ENCODE results near the gene NHP2. TPM values are rescaled to one million over a fixed set of nuclear protein-coding genes. Genes with fewer than 3 reads are reported as not detected.

The NHP2 gene
- polyA plus RNA-seq, 3 donors, result 68.9 to 139 (median 108) TPM

DNA sequence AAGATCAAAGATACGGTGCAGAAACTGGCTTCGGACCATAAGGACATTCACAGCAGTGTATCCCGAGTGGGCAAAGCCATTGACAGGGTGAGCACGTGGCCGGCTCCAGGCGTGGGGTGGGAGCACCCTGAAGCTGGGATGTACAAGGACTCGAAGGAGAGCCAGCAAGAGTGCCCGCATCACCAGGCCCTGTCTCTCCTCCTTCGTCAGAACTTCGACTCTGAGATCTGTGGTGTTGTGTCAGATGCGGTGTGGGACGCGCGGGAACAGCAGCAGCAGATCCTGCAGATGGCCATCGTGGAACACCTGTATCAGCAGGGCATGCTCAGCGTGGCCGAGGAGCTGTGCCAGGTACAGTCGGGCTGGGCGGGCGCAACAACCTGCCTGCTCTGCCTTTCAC lies 11.0 kb downstream of the NHP2 start:
- Mint-ChIP-seq H3K9me3 (no peaks in the 10 kb centered on the region), H3K27ac (peak overlapping the region in 2 of 7 donors; percentile 26 to 48), H3K36me3 (peaks cover 78 to 95% of the 10 kb centered on the region in 2 donors), H3K4me1 (no peaks in the 10 kb centered on the region), H3K4me3 (no peak overlapping the region), H3K27me3 (ENCODE audit: low read depth in 3 of 3) (no peaks in the 10 kb centered on the region)
- no peak overlapping the region for H3K27ac ChIP-seq (ENCODE audit: low read depth in 1 of 2, low read length in 2 of 2)
- peaks cover 14% of the 10 kb centered on the region for H4K20me1 ChIP-seq (ENCODE audit: insufficient read depth, low read length)
- no peak overlapping the region for H3K9ac ChIP-seq (ENCODE audit: insufficient read depth, low read length, poor library complexity, severe bottlenecking)
- intact Hi-C loops (cut with micrococcal nuclease), result no loop called here
- DNase-seq, result no peak
- 98% methylated on average over 20 of the region's 20 CpGs for WGBS (ENCODE audit: insufficient coverage)
- no peaks in the 10 kb centered on the region for H3K4me1 ChIP-seq (ENCODE audit: control insufficient read depth in 1 of 2, insufficient read depth in 2 of 2, low read length in 2 of 2)
- TF ChIP-seq, protein P1, sequence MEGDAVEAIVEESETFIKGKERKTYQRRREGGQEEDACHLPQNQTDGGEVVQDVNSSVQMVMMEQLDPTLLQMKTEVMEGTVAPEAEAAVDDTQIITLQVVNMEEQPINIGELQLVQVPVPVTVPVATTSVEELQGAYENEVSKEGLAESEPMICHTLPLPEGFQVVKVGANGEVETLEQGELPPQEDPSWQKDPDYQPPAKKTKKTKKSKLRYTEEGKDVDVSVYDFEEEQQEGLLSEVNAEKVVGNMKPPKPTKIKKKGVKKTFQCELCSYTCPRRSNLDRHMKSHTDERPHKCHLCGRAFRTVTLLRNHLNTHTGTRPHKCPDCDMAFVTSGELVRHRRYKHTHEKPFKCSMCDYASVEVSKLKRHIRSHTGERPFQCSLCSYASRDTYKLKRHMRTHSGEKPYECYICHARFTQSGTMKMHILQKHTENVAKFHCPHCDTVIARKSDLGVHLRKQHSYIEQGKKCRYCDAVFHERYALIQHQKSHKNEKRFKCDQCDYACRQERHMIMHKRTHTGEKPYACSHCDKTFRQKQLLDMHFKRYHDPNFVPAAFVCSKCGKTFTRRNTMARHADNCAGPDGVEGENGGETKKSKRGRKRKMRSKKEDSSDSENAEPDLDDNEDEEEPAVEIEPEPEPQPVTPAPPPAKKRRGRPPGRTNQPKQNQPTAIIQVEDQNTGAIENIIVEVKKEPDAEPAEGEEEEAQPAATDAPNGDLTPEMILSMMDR (IDR thresholded peaks at IDR 0.05), result no peak
- H3K27me3 ChIP-seq (ENCODE audit: control insufficient read depth in 2 of 2, insufficient read depth in 2 of 2, low read length in 2 of 2), result no peaks in the 10 kb centered on the region
- H3K4me3 ChIP-seq (replicated peaks in 1 of 3; ENCODE audit: low read depth in 2 of 3, low read length in 3 of 3), result no peak overlapping the region
- H3K79me2 ChIP-seq (ENCODE audit: insufficient read depth, low read length), result no peaks in the 10 kb centered on the region
- no peak overlapping the region for H2AFZ ChIP-seq (ENCODE audit: insufficient read depth, low read depth, low read length, poor library complexity, severe bottlenecking)
- peaks cover 59 to 98% of the 10 kb centered on the region in 2 donors for H3K36me3 ChIP-seq (replicated peaks in 1 of 2; ENCODE audit: control insufficient read depth in 1 of 2, insufficient read depth in 2 of 2, low read length in 2 of 2)
- no peaks in the 10 kb centered on the region for H3K9me3 ChIP-seq (replicated peaks in 1 of 2; ENCODE audit: control insufficient read depth in 1 of 2, insufficient read depth in 1 of 2, low read length in 2 of 2)
- no peak overlapping the region for H3K4me2 ChIP-seq (replicated peaks; ENCODE audit: extremely low read depth, low read length, poor library complexity, severe bottlenecking)

DNA sequence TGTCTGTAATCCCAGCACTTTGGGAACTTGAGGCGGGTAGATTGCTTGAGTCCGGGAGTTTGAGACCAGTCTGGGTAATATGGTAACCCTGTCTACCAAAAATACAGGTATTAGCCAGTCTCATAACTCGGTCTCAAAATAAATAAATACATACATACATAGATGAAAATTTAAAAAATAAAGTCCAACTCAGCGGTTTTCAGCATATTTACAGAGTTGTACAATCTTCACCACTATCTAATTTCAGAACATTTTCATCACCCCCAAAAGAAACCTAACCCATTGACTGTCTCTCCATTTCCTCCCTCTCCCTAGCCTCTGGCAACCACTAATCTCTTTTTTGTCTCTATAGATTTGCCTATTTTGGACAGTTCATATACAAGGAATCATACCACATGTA lies 12.1 kb downstream of the NHP2 start:
- H3K36me3 ChIP-seq (replicated peaks in 1 of 2; ENCODE audit: control insufficient read depth in 1 of 2, insufficient read depth in 2 of 2, low read length in 2 of 2), result peaks cover 50 to 97% of the 10 kb centered on the region in 2 donors
- no peaks in the 10 kb centered on the region for H3K27me3 ChIP-seq (ENCODE audit: control insufficient read depth in 2 of 2, insufficient read depth in 2 of 2, low read length in 2 of 2)
- Mint-ChIP-seq H3K27ac (no peak overlapping the region), H3K9me3 (no peaks in the 10 kb centered on the region), H3K36me3 (peaks cover 73 to 90% of the 10 kb centered on the region in 2 donors), H3K4me3 (no peak overlapping the region), H3K4me1 (no peaks in the 10 kb centered on the region), H3K27me3 (ENCODE audit: low read depth in 3 of 3) (no peaks in the 10 kb centered on the region)
- H2AFZ ChIP-seq (ENCODE audit: insufficient read depth, low read depth, low read length, poor library complexity, severe bottlenecking), result no peak overlapping the region
- no peak overlapping the region for H3K9ac ChIP-seq (ENCODE audit: insufficient read depth, low read length, poor library complexity, severe bottlenecking)
- 100% methylated on average over 2 of the region's 4 CpGs for WGBS (ENCODE audit: insufficient coverage)
- H3K27ac ChIP-seq (ENCODE audit: low read depth in 1 of 2, low read length in 2 of 2), result no peak overlapping the region
- no peaks in the 10 kb centered on the region for H3K79me2 ChIP-seq (ENCODE audit: insufficient read depth, low read length)
- no peak overlapping the region for H3K4me2 ChIP-seq (replicated peaks; ENCODE audit: extremely low read depth, low read length, poor library complexity, severe bottlenecking)
- no peaks in the 10 kb centered on the region for H3K4me1 ChIP-seq (ENCODE audit: control insufficient read depth in 1 of 2, insufficient read depth in 2 of 2, low read length in 2 of 2)
- H3K9me3 ChIP-seq (replicated peaks in 1 of 2; ENCODE audit: control insufficient read depth in 1 of 2, insufficient read depth in 1 of 2, low read length in 2 of 2), result no peaks in the 10 kb centered on the region
- no peak overlapping the region for H3K4me3 ChIP-seq (replicated peaks in 1 of 3; ENCODE audit: low read depth in 2 of 3, low read length in 3 of 3)
- peaks cover 24% of the 10 kb centered on the region for H4K20me1 ChIP-seq (ENCODE audit: insufficient read depth, low read length)
- TF ChIP-seq, protein P1 (IDR thresholded peaks at IDR 0.05), result no peak
- DNase-seq, result no peak
- intact Hi-C loops (cut with micrococcal nuclease), result no loop called here

All from CD14-positive monocyte (primary cell).